ENCODE measurements around the gene NMT2. TPM values are rescaled to one million over a fixed set of nuclear protein-coding genes. Genes with fewer than 3 reads are reported as not detected.
A peak's percentile ranks its signal among the peaks of the same experiment; 100 is the strongest.

The NMT2 gene
- total and polyA plus RNA-seq, 3 donors from 2014 or later: 35.8 to 68.3 (median 56.6) TPM

GRCh38 chr10:15116225-15116624 is 52.3 kb downstream of the NMT2 start:
- Histone ChIP-seq H3K27me3 (no peaks in the 10 kb centered on the region), H3K36me3 (ENCODE audit: low read depth, missing control alignments) (no peaks in the 10 kb centered on the region), H3K4me3 (no peak overlapping the region), H3K9me3 (no peaks in the 10 kb centered on the region), H3K27ac (no peak overlapping the region), H3K4me1 (no peaks in the 10 kb centered on the region)
- DNase-seq: no peak
- intact Hi-C loops (cut with DNase I; ENCODE audit: low total_unique reads): no loop called here
- 94 to 95% methylated on average over 5 of the region's 5 CpGs for WGBS, 2 donors
- no peak for TF ChIP-seq CTCF (IDR thresholded peaks at IDR 0.05)
- no peak for TF ChIP-seq POLR2A (IDR thresholded peaks at IDR 0.05)

GRCh38 chr10:15113766-15114165 is 54.7 kb downstream of the NMT2 start:
- 83 to 85% methylated on average over 4 of the region's 4 CpGs for WGBS, 2 donors
- intact Hi-C loops (cut with DNase I; ENCODE audit: low total_unique reads): no loop called here
- no peak overlapping the region for H3K4me3 ChIP-seq
- H3K27ac ChIP-seq: no peak overlapping the region
- no peaks in the 10 kb centered on the region for H3K9me3 ChIP-seq
- H3K36me3 ChIP-seq (ENCODE audit: low read depth, missing control alignments): no peaks in the 10 kb centered on the region
- no peak for DNase-seq
- no peaks in the 10 kb centered on the region for H3K27me3 ChIP-seq
- no peaks in the 10 kb centered on the region for H3K4me1 ChIP-seq
- TF ChIP-seq CTCF (IDR thresholded peaks at IDR 0.05): no peak
- TF ChIP-seq POLR2A (IDR thresholded peaks at IDR 0.05): no peak

GRCh38 chr10:15112657-15113056 is 55.8 kb downstream of the NMT2 start:
- no peak for TF ChIP-seq POLR2A (IDR thresholded peaks at IDR 0.05)
- no peak for TF ChIP-seq CTCF (IDR thresholded peaks at IDR 0.05)
- Histone ChIP-seq H3K27me3 (no peaks in the 10 kb centered on the region), H3K4me3 (no peak overlapping the region), H3K36me3 (ENCODE audit: low read depth, missing control alignments) (no peaks in the 10 kb centered on the region), H3K9me3 (no peaks in the 10 kb centered on the region), H3K27ac (no peak overlapping the region), H3K4me1 (no peaks in the 10 kb centered on the region)
- no peak for DNase-seq
- WGBS, 2 donors: 93 to 96% methylated on average over 13 of the region's 13 CpGs
- intact Hi-C loops (cut with DNase I; ENCODE audit: low total_unique reads): no loop called here

GRCh38 chr10:15106352-15107013 is 62.0 kb downstream of the NMT2 start:
- H3K4me1 ChIP-seq: no peaks in the 10 kb centered on the region
- peak; percentile 72 to 84 (median 76) for TF ChIP-seq CTCF (IDR thresholded peaks at IDR 0.05)
- TF ChIP-seq POLR2A (IDR thresholded peaks at IDR 0.05): no peak
- 54 to 62% methylated on average over 8 of the region's 8 CpGs for WGBS, 2 donors
- no peaks in the 10 kb centered on the region for H3K9me3 ChIP-seq
- no peaks in the 10 kb centered on the region for H3K27me3 ChIP-seq
- H3K36me3 ChIP-seq (ENCODE audit: low read depth, missing control alignments): no peaks in the 10 kb centered on the region
- no peak overlapping the region for H3K27ac ChIP-seq
- intact Hi-C loops (cut with DNase I; ENCODE audit: low total_unique reads): no loop called here
- no peak overlapping the region for H3K4me3 ChIP-seq
- DNase-seq: peak; percentile 85

- no peak for TF ChIP-seq POLR2A (IDR thresholded peaks at IDR 0.05)
- TF ChIP-seq CTCF (IDR thresholded peaks at IDR 0.05): no peak
- DNase-seq: peak; percentile 7
- WGBS, 2 donors: 79 to 83% methylated on average over 9 of the region's 9 CpGs
- no peaks in the 10 kb centered on the region for H3K9me3 ChIP-seq
- H3K27ac ChIP-seq: no peak overlapping the region
- intact Hi-C loops (cut with DNase I; ENCODE audit: low total_unique reads): no loop called here
- peaks cover 7% of the 10 kb centered on the region for H3K4me1 ChIP-seq
- no peak overlapping the region for H3K4me3 ChIP-seq
- H3K27me3 ChIP-seq: no peaks in the 10 kb centered on the region
- no peaks in the 10 kb centered on the region for H3K36me3 ChIP-seq (ENCODE audit: low read depth, missing control alignments)
These were observed 65.0 kb downstream of the NMT2 start for GRCh38 chr10:15103513-15103912.

All from testis (tissue), 3 donors.